Ishikawa (cell line): ENCODE data around the gene EPAS1.

Experiments
- CEBPB ChIP-seq: IDR thresholded peaks from 2 replicates; pipeline ENCODE4 v1.6.1; 2012
- CREB1 ChIP-seq: IDR thresholded peaks from 2 replicates; pipeline ENCODE4 v1.6.1; 2012; ENCODE audit warnings: low read depth
- EGR1 ChIP-seq: IDR thresholded peaks from 2 replicates; pipeline ENCODE4 v1.6.1; 2012
- EP300 ChIP-seq: IDR thresholded peaks from 2 replicates; pipeline ENCODE4 v1.6.1; 2012; ENCODE audit warnings: borderline replicate concordance
- FOXM1 ChIP-seq: IDR thresholded peaks from 2 replicates; pipeline ENCODE4 v1.6.1; 2012; ENCODE audit warnings: low read depth, borderline replicate concordance
- NFIC ChIP-seq: IDR thresholded peaks from 2 replicates; pipeline ENCODE4 v1.6.1; 2012
- RAD21 ChIP-seq: IDR thresholded peaks from 2 replicates; pipeline ENCODE4 v1.6.1; 2012; ENCODE audit warnings: low read depth
- TAF1 ChIP-seq: IDR thresholded peaks from 2 replicates; pipeline ENCODE4 v1.6.1; 2012; ENCODE audit warnings: low read depth, mild to moderate bottlenecking
- TCF12 ChIP-seq: IDR thresholded peaks from 2 replicates; pipeline ENCODE4 v1.6.1; 2012; ENCODE audit warnings: low read depth
- TEAD4 ChIP-seq: IDR thresholded peaks from 2 replicates; pipeline ENCODE4 v1.6.1; 2012
- YY1 ChIP-seq: IDR thresholded peaks from 2 replicates; pipeline ENCODE4 v1.6.1; 2012; ENCODE audit warnings: low read depth
- ZBTB7A ChIP-seq: IDR thresholded peaks from 2 replicates; pipeline ENCODE4 v1.6.1; 2012; ENCODE audit warnings: low read depth
- TF ChIP-seq, protein P1 (sequence below): IDR thresholded peaks from 2 replicates; pipeline ENCODE4 v1.6.1; 2012
- TF ChIP-seq, protein P2 (sequence below): IDR thresholded peaks from 2 replicates; pipeline ENCODE4 v1.6.1; 2012; ENCODE audit warnings: low read depth, mild to moderate bottlenecking
- TF ChIP-seq, protein P3 (sequence below): IDR thresholded peaks from 2 replicates; pipeline ENCODE4 v1.6.1; 2012

EPAS1 gene

DNA sequence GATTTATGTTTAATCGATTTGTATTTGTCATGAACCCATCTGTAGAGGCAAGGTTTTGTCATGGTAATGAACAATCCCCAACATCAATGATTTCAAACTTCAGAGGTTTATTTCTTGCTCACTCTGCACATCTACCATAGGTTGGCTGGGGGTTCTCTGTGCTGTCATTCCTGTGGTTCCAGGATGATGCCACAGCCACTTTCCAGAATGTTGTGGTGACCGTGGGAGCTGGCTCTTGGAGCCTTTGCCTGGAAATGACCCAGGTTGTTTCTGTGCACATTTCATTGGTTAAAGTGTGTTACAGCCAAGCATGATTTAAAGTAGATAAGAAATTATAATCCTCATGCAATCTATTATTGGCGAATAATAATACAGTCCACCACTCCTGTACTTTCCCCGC, 28.2 kb upstream of the EPAS1 start:
- no peak for TF ChIP-seq FOXM1

DNA sequence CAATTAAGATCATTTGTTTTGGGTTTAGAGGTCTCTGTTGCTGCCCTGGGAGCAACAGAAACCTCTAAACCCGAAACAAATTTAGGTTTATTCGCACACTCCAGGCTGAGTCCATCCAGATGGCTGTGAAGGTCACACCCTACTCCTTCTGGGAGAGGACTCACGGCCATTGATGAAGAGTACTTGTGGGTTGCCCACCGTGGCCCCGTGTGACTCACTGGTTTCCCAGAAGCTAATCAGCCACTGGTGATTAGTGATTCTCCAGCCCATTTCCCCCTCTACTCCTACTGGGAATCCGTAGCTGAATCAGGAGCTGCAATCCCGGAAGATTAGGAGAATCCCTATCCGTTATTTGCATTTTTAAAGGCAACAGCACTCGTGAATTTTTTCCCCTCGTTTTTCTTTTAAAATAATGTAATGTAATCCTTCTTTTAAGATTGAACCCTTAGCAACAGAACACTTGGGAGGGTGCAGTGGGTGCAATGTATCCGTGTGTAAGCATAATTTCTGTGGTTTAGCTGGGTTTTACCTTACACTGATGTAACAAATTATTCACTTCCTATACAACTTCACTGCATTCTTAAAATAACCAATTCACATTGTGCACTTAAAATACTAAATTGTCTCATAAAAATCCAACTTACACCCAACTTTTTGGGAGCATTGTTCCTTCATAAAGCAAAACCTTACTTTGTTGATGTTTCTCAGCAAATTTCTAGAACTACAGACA, 27.5 kb upstream of the EPAS1 start:
- TF ChIP-seq ZBTB7A (no peak), TCF12 (no peak), NFIC (no peak), FOXM1 (no peak), YY1 (no peak), CREB1 (no peak), CEBPB (no peak), RAD21 (no peak), EGR1 (no peak), TEAD4 (no peak)
- TF ChIP-seq, protein P1, sequence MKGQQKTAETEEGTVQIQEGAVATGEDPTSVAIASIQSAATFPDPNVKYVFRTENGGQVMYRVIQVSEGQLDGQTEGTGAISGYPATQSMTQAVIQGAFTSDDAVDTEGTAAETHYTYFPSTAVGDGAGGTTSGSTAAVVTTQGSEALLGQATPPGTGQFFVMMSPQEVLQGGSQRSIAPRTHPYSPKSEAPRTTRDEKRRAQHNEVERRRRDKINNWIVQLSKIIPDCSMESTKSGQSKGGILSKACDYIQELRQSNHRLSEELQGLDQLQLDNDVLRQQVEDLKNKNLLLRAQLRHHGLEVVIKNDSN: no peak
- TF ChIP-seq, protein P2, sequence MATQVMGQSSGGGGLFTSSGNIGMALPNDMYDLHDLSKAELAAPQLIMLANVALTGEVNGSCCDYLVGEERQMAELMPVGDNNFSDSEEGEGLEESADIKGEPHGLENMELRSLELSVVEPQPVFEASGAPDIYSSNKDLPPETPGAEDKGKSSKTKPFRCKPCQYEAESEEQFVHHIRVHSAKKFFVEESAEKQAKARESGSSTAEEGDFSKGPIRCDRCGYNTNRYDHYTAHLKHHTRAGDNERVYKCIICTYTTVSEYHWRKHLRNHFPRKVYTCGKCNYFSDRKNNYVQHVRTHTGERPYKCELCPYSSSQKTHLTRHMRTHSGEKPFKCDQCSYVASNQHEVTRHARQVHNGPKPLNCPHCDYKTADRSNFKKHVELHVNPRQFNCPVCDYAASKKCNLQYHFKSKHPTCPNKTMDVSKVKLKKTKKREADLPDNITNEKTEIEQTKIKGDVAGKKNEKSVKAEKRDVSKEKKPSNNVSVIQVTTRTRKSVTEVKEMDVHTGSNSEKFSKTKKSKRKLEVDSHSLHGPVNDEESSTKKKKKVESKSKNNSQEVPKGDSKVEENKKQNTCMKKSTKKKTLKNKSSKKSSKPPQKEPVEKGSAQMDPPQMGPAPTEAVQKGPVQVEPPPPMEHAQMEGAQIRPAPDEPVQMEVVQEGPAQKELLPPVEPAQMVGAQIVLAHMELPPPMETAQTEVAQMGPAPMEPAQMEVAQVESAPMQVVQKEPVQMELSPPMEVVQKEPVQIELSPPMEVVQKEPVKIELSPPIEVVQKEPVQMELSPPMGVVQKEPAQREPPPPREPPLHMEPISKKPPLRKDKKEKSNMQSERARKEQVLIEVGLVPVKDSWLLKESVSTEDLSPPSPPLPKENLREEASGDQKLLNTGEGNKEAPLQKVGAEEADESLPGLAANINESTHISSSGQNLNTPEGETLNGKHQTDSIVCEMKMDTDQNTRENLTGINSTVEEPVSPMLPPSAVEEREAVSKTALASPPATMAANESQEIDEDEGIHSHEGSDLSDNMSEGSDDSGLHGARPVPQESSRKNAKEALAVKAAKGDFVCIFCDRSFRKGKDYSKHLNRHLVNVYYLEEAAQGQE: no peak
- TF ChIP-seq, protein P3, sequence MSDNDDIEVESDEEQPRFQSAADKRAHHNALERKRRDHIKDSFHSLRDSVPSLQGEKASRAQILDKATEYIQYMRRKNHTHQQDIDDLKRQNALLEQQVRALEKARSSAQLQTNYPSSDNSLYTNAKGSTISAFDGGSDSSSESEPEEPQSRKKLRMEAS: no peak

DNA sequence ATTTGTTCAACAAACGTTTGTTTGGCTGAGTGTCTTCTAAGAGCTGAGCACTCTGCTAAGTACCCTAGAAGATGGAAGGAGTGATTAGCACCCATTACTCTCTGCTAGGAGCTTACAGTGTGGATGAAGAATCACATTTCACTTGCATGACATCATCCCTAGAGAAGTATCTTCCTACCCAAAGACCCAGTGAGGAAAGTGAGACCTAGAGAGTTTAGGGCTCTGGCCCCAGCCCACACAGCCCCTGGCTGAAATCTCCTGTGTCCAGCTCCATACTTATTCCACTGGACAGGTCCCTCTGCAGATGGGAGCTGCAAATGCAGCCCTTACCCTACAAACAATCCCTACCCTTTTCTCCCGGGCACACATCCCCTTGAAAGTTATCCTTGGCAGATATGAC, 26.8 kb upstream of the EPAS1 start:
- TF ChIP-seq EGR1: no peak
- TF ChIP-seq NFIC: no peak
- TF ChIP-seq, protein P2: no peak
- TF ChIP-seq CREB1: no peak
- no peak for TF ChIP-seq FOXM1
- no peak for TF ChIP-seq RAD21
- no peak for TF ChIP-seq CEBPB
- TF ChIP-seq, protein P1: no peak
- no peak for TF ChIP-seq TCF12
- no peak for TF ChIP-seq YY1
- no peak for TF ChIP-seq TAF1
- no peak for TF ChIP-seq EP300
- no peak for TF ChIP-seq ZBTB7A

DNA sequence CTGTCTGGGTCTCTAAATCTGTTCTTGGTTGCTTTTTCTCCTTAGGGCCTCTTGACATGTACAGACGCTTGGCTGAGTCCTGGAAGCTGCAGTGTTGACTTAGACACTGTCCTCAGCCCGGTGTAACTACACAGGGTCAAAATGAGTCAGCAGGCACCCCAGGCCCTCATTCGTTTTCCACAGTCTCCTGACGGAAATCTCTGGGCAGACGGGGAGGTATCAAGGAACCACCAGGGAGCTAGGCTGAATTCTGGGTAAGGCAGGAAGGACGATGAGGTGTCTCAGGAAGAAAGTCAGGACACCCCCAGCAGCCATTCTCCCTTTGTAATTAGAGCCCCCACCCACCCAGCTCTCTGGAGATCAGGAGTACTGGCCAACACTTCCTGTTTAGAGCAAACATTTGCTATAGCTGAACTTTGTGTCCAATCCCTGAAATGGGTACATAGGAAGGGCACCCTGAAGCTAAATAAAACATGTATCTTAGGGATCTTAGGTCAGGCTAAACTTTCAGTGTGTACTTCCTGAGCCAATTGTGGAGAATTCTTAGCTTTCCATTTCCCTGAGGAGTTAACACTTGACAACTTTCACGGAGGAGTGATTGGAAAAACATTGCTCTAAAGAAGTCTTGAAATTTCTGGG, 23.9 kb upstream of the EPAS1 start:
- TF ChIP-seq FOXM1 (no peak), YY1 (no peak), ZBTB7A (no peak), TCF12 (no peak), CEBPB (no peak), RAD21 (no peak), TAF1 (no peak), CREB1 (no peak), TEAD4 (no peak), EGR1 (no peak), NFIC (no peak), EP300 (no peak)
- TF ChIP-seq, protein P2: no peak
- TF ChIP-seq, protein P3: no peak
- TF ChIP-seq, protein P1: no peak
